GM19468 (cell line): ENCODE data around the gene DISP1.
"Not testable (repeated sequence)": the region's sequence is repeated elsewhere in the genome, so short reads cannot be mapped to it uniquely, and the experiment has no call there.

Source experiments
- ATAC-seq: cut with Tn5 transposase; IDR thresholded peaks from one replicate; pipeline ENCODE4 v1.9.1; 2021; ENCODE audit warnings: mild to moderate bottlenecking, moderate library complexity, moderate number of reproducible peaks; ENCODE audit not compliant: unreplicated experiment; ENCODE audit errors: extremely low read depth

DISP1 gene

GRCh38 chr1:222845763-222846162 lies 30.9 kb downstream of the DISP1 start:
- no peak for ATAC-seq

GRCh38 chr1:222850550-222850949 lies 35.7 kb downstream of the DISP1 start:
- ATAC-seq, result not testable (repeated sequence)

- no peak for ATAC-seq
Measured at GRCh38 chr1:222852326-222852725, 37.5 kb downstream of the DISP1 start.

GRCh38 chr1:222861062-222861461 lies 46.2 kb downstream of the DISP1 start:
- no peak for ATAC-seq
